Left renal cortex interstitium (tissue), 4 donors: ENCODE data around the gene C19orf53. TPM values are rescaled to one million over a fixed set of nuclear protein-coding genes. Genes with fewer than 3 reads are reported as not detected.
A peak's percentile ranks its signal among the peaks of the same experiment; 100 is the strongest.
"Not testable (repeated sequence)": the region's sequence is repeated elsewhere in the genome, so short reads cannot be mapped to it uniquely, and the experiment has no call there.

Source experiments
- DNase-seq, 4 donors: peaks; one replicate each; pipeline ENCODE4 v3.0.0-alpha.2; 2013; ENCODE audit warnings: low read depth in 4 of 4, low spot score in 2 of 4, missing footprints in 1 of 4
- polyA plus RNA-seq, 4 donors: library from polyadenylated mRNA; unstranded; fragments of 120-200 nt; gene quantifications; one replicate each; pipeline ENCODE4 v1.2.1, GENCODE V29; 2013; ENCODE audit not compliant: insufficient read length in 4 of 4

C19orf53 gene
- polyA plus RNA-seq: 100 to 1,000 TPM in 3 of 4 donors, 10 to 100 TPM in 1; 97.5 to 149 (median 126) TPM

- DNase-seq: peak in 3 of 4 donors; percentile 79 to 91 (median 88)
Measured at GRCh38 chr19:13774217-13775191, at the start of gene C19orf53. C19orf53 (plus strand) TSS chr19:13774456; CDS start chr19:13774478, 22 bp downstream.

GRCh38 chr19:13726323-13726722 lies 47.9 kb upstream of the C19orf53 start:
- DNase-seq: no peak

GRCh38 chr19:13727798-13728197 lies 46.5 kb upstream of the C19orf53 start:
- no peak for DNase-seq

- no peak for DNase-seq
Measured at GRCh38 chr19:13729859-13730258, 44.4 kb upstream of the C19orf53 start.

- DNase-seq: peak; percentile 85 to 94 (median 91)
Measured at GRCh38 chr19:13731147-13731964, 42.9 kb upstream of the C19orf53 start.

GRCh38 chr19:13732337-13732736 lies 41.9 kb upstream of the C19orf53 start:
- no peak for DNase-seq

- no peak for DNase-seq
Measured at GRCh38 chr19:13734751-13735150, 39.5 kb upstream of the C19orf53 start.

- no peak for DNase-seq
Measured at GRCh38 chr19:13738073-13738472, 36.2 kb upstream of the C19orf53 start.

GRCh38 chr19:13741893-13742292 lies 32.4 kb upstream of the C19orf53 start:
- no peak for DNase-seq

GRCh38 chr19:13742756-13743155 lies 31.5 kb upstream of the C19orf53 start:
- DNase-seq: no peak

GRCh38 chr19:13744174-13744573 lies 30.1 kb upstream of the C19orf53 start:
- DNase-seq: no peak

- DNase-seq: no peak
Measured at GRCh38 chr19:13747098-13747453, 27.2 kb upstream of the C19orf53 start.

- no peak for DNase-seq
Measured at GRCh38 chr19:13748169-13748828, 26.0 kb upstream of the C19orf53 start.

GRCh38 chr19:13751436-13751835 lies 22.8 kb upstream of the C19orf53 start:
- no peak for DNase-seq

- DNase-seq: not testable (repeated sequence)
Measured at GRCh38 chr19:13753622-13754021, 20.6 kb upstream of the C19orf53 start.

GRCh38 chr19:13756210-13756609 lies 18.0 kb upstream of the C19orf53 start:
- DNase-seq: no peak

- DNase-seq: no peak
Measured at GRCh38 chr19:13757805-13758772, 16.2 kb upstream of the C19orf53 start.

- no peak for DNase-seq
Measured at GRCh38 chr19:13758795-13759194, 15.5 kb upstream of the C19orf53 start.

- DNase-seq: no peak
Measured at GRCh38 chr19:13761423-13761822, 12.8 kb upstream of the C19orf53 start.
